CMK (cell line): ENCODE data around the gene MED26.
"Not testable (repeated sequence)": the region's sequence is repeated elsewhere in the genome, so short reads cannot be mapped to it uniquely, and the experiment has no call there.

Experiments
- DNase-seq: peaks from one replicate; pipeline ENCODE4 v3.0.0-alpha.2; 2010; ENCODE audit warnings: low read depth

The MED26 gene

DNA sequence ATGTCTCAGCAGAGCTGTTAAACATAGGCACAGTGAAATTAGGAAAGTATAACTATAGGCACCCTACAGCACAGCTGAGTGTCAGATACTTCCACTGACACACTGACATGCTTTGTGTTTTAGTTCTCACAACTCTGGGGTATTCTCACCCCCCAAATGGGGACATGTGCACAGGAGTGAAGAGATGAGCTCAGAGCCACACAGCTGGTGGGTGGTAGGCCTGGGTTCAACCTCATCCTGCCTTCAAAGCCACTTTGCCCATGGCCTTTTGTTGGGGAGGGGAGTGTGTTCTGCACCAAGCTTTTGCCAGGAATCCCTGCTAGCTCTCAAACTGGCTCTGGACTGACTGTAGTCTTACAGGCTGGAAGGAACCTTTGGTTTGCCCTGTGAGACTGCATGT lies 54.1 kb downstream of the MED26 start:
- DNase-seq = no peak

DNA sequence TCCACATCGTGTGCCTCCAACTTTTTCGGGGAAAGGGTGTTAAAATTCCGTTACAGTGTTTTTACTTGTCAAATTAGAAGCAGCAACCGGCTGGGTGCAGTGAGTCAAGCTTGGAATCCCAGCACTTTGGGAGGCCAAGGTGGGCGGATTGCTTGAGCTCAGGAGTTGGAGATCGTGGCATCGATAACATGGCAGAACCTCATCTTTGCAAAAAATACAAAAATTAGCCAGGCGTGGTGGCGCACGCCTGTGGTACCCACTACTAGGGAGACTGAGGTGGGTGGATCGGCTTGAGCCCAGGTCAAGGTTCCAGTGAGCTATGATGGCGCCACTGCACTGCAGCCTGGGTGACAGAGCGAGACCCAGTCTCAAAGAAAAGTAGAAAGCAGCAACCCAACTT lies 54.7 kb downstream of the MED26 start:
- no peak for DNase-seq

DNA sequence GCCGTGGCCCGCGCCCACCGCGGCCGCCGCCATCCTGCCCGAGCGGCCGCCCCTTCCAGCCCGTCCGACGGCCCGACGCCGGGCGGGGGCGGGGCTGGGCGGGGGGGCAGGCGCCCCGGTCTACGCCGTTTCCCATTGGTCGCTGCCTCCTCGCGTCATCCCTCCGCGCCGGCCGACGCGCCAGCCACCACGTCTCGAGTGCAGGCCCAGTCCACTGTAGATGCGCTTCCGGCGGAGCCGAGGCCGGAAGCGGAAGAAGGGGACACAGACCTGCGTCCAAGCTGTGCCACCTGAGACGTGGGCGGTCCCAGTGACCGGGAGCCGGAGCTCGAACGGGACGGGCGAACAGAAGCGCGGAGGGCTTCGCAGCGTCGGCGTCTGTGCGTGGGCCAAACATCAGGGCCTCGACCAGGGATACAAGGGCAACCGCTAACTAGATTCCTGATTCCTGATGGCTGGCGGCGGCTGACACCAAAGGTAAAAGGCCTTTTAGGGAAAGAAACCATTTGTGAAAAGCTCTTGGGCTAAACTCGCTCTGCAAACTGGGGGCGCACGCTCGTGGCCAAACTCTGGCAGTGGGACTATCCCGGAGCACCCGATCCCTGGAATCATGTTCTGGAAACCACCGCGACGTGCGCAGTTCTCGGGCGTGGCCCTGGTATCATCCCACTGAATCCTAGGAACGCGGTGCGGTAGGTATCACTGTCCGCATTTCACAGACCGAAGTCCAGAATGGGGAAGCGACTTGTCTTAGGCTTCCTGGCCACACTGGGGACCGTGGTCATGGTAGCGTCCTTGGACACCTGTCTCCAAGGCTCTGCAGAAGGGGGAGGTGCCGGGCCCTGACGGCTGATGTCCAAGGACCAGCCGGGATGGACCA lies 55.4 kb downstream of the MED26 start, which contains the start of gene SLC35E1:
TSS of gene SLC35E1 (minus strand) at position 84 of the 880 bp plus-strand sequence. CDS start at position 33, 51 bp downstream.
- DNase-seq = peak; percentile 92

DNA sequence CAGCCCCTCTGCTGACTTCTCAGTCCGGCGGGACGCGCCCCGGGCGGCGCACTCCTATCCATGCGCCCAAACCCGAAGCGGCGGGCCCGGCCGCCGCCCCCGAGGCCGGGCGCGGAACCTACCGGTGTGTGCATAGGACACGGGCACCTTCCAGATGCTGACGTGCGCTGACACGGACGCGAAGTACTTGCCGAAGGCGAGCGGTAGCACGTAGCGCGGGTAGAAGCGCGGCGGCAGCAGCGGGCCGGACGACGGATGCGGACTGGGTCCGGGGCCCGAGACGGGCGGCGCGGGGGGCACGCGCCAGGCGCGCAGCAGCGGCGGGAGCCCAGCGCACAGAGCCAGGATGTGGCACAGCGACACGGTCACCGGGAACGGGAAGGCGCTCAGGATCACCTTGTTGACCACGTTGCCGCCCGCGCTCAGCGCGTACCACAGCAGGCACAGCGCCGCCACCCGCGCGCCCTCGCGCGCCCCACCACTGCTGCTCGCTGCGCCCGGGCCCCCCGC lies 56.1 kb downstream of the MED26 start:
- DNase-seq = no peak

DNA sequence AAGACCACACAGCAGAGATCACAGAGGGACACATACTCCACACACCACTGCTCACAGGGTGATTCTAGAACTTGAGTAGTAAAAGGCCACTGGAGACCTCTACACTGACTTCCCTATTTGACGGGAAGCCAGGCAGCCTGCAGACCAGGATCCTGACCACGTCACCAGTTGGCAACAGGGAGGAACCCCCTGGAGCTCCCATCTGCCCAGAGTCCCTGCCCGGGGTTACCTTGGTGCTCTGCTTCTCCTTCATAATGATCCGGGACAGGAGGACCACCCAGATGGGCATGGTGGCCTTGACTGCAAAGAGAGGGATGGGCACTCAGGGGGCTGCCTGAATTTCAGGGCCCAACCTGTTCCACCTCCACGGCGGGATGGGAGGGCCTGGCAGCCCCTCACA lies 56.7 kb downstream of the MED26 start:
- DNase-seq = no peak

DNA sequence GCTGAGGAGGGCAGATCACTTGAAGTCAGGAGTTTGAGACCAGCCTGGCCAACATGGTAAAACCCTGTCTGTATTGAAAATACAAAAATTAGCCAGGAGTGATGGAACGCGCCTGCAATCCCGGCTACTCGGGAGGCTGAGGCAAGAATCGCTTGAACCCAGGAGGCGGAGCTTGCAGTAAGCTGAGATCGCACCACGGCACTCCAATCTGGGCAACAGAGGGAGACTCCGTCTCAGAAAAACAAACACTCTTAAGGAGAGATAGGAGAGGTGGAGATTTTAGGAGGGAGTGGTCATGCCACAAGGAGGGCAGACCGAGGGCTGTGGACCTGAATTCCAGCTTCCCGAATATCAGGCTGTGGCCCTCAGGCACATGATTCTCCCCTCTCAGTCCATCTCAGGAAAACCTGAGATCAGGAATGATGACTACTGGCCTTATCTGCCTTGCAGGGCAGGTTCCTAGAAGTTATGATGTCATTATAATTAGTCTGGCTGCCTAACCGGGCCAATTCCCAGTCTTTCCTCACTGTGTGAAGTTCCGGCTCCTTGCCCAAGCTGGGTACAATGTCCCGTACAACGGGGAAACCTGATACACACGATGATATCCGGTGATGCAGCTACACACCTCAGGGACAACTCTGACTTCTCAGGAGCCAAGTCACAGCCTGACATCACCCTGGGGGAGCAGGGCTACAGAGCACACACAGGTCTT lies 58.2 kb downstream of the MED26 start:
- no peak for DNase-seq

DNA sequence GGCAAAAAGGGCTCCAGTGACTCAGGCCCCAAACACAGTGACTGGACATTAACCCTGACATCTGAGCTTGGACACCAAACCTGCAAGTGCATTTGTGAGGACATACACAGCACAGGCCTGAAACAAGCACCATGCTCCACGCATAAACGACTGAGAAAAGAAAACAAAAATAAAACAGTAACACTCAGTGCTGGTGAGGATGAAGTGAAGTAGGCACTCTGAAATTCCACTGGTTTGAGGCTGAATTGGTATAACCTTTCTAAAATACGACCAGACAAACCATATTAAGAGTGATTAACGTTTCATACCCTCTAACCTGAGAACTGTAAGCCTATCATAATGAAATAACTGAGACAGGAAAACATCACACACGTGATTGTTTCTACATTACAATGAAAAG lies 61.3 kb downstream of the MED26 start:
- no peak for DNase-seq

DNA sequence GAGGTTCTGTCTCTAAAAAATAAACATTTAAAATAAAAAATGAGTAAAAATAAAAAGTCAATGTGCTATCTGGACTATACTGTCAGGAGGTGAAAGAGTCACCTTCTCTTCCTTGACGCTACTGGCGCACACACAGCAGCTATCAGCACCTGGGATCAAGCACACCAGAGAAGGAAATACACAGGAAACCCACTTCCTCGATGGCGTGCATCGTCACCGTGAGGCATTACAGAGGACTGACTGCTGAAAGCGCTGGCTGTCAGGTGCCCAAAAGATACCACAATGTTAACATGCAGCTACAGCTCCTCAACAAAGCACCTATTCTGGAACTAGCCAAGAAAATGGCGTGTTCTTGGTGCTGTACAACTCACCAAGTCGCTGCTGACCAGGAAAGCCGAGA lies 61.8 kb downstream of the MED26 start:
- no peak for DNase-seq

DNA sequence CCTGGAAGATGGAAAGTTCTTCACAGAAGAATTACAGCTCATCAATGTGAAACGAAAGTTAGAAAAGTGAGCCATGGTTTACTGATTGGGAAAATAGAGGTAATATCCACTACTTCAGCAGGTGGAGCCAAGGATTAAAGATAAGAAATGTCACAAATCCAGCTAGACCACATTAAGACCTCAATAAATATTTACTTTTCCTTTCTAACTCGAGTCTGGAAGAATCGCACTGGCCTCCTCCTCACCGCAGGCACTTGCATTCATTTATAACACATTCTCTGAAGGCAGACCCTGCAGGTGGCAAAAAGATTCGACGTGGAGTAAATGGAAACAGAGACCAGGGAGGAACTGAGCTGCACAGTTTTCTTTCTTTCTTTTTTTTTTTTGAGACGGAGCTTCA lies 63.2 kb downstream of the MED26 start:
- no peak for DNase-seq

DNA sequence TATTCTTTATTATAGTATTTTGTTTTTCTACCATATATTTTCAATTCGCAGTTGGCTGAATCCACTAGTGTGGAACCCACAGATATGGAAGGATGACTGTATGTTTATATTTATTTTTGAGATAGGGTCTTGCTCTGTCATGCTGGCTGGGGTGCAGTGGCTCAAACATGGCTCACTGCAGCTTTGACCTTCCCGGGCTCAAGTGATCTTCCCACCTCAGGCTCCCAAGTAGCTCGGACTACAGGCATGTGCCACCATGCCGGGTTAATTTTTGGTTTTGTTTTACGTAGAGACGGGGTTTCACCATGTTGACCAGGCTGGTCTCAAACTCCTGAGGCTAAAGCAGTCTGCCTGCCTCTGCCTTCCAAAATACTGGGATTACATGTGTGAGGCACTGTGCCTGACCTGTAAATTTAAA lies 65.4 kb downstream of the MED26 start:
- no peak for DNase-seq

DNA sequence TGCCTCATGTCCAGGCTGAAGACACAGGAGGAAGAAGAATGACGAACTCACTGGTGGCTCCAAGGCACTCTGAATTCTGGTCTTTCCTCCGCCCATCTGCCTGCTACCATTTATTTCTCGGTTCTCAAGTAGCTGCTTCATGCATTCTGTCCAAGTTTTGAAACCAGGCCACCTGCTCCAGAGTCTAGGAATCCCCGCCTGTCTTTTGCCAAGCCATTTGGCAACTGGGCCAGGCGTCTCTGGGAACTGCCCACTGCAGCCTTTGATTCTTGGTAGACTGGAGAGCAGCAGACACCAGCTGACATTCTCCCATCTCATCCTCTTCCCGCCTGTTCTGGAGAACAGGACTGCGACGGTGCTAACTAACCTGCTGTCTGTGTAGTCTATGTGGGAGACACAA lies 66.6 kb downstream of the MED26 start:
- DNase-seq = no peak

DNA sequence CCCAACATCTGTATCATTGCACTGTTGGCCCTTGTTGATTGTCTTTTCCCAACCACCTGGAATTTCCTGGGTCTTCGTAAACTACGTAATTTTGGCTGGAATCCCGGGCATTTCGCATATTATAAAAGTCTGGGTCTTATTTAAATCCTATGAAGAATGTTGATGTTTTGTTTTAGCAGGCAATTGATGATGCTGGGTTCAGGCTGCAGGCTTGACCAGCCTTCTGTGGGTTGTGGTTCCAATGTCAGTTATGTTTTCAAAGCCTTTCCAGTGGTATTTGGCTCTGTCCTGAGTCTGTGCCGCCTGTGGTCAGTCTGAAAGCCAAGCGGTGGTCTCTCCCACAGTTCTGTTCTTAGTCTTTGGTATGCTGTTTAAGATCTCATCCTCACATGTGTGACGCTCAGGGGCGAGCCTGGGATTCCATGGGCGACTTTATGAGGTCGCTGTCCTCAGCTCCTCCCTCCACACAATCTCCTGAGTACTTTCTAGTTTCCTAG lies 68.2 kb downstream of the MED26 start:
- DNase-seq = no peak

DNA sequence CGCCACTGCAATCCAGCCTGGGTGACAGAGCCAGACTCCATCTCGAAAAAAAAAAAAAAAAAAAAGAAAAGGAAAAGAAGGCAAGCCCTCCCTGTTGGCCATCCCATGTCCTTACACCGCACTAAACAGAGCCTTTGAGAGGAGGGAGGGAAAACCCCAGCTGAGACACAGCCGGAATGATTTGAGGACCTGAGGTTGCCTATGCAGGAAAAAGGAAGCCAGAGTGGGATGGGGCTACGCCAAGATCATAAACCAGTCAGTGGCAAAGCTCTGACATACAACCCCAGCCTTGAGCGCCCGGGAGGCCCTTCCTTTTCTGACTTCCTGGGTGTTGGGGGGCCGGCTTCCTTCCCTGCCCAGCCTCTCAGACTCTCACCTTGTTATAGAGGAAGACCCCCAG lies 73.2 kb downstream of the MED26 start:
- no peak for DNase-seq

DNA sequence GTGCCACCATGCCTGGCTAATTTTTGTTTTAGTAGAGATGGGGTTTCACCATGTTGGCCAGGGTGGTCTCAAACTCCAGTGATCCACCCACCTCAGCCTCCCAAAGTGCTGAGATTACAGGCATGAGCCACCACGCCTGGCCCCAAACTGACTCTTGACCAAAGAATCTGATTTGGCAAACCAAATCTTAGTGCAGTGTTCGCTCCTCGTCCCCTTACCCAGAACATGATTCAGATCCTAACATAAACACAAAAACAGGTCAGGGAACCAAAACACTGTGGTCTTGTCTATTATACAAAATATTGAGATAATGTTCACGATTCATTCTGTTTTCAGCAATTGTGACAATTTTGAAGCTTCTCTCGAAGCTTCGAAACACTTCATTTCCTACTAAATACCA lies 76.1 kb downstream of the MED26 start:
- DNase-seq = not testable (repeated sequence)

DNA sequence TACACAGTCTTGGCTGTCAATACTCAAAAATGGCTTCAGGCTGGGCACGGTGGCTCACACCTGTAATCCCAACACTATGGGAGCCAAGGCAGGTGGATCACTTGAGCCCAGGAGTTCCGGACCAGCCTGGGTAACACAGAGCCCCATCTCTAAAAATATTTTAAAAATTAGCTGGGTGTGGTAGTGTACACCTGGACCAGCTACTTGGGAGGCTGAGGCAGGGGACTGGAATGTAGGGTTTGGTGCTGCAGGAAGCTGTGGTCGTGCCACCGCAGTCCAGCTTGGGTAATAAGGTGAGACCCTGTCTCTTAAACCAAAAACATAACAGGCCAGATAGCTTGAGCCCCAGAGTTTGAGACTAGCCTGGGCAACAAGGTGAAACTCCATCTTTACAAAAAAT lies 79.0 kb downstream of the MED26 start:
- no peak for DNase-seq

DNA sequence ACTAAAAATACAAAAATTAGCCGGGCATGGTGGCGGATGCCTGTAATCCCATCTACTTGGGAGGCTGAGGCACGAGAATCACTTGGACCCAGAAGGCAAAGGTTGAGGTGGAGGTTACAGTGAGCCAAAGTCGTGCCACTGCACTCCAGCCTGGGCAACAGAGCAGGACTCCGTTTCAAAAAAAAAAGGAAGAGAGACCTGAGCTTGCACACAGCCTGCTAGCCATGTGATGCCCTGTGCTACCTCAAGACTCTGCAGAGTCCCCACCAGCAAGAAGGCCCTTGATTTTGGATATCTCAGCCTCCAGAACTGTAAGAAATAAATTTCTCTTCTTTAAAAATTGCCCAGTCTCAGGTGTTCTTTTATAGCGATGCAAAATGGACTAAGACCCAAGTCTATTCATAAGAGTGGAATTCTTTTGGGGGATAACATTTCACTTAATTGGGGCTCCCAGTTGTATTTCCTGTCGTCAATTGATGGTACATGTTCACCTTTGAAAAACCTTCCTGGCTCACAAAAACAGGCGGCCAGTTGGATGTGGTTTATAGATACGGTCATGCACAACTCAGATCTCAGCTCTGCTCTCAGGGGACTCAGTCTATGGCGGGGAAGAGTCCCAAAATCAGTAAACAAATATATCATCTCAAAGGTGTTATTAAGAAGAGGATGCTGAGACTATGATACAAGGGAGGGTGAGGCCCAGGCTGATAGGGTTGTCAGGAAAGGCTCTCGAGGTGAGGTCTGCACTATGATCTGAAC lies 83.4 kb downstream of the MED26 start:
- no peak for DNase-seq

DNA sequence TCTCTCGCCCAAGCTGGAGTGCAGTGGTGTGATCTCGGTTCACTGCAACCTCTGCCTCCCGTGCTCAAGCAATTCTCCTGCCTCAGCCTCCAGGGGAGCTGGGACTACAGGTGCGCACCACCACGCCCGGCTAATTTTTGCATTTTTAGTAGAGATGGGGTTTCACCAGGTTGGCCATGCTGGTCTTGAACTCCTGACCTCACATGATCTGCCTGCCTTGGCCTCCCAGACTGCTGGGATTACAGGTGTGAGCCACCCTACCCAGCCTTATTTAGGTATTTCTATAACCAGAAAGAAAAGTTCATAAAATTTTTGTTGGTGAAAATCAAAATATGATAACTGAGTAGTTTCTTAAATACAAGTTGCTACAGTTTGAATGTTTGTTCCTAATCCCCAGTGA lies 84.3 kb downstream of the MED26 start:
- not testable (repeated sequence) for DNase-seq

DNA sequence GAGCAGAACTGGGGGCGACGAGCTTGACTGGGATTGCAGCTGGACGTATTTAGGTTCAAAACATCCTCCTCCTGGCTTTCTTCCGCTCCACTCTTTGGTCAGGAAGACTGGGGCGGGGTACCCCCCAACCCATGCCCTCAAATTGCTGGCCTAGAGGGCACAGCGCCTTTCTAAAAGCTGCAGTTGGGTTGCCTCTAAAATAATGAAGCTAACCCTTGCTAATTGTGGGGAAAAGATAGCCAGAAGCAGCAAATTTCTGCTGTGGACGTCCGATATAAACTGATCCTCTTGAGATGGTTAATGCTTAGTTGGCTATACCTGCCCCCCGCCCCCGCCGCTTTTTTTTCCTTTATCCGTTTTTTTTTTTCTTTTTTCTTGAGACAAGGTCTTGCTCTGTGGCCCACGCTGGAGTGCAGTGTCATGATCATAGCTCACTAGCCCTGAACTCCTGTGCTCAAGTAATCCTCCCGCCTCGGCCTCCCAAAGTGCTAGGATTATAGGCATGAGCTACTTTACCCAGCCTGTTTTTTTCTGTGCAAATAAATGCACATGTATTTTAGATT lies 85.0 kb downstream of the MED26 start:
- no peak for DNase-seq

DNA sequence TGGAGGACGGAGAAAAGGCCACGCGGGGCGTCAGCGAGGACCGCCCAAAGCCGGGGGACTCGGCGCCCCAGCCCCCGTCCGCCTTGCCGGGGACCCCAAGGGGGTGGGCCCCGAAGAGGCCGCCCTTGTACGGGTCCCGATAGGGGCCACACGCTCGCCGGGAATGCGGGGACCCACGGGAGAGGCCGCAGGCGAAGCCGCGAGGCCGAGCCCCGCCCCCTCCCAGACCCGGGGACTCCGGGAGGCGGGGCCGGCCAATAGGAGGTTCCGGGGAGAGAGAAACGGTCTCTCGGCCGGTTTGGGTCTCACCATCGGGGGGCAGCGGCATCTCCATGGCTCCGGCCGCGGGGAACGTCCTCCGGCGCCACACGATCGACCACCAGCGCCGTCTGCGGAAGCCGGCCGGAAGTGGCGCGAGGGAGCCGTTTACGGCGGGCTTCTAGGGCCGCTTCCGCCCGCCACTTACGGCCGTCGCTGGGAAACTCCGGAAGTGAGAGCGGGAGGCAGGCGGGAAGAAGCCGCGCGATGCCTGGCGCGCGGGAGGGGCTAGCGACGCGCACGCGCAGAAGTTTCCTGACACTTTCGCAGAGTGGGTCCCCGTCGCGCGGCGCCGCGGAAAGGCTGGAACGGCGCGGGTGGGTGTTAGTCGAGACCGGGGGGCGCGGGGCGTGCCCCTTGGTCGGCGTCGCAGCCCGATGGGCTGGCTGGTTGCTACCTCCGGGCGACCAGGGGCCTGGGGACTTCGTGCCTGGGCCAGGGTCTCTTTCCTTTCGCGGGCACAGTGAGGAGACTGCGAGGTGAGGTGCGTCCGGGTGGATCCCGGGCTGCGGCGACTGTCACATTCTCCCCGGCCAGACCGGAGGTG lies 85.7 kb downstream of the MED26 start, which contains the start of gene CHERP:
TSS of gene CHERP (minus strand) at position 393 of the 865 bp plus-strand sequence. CDS start at position 334, 59 bp downstream.
- DNase-seq = peak; percentile 87

DNA sequence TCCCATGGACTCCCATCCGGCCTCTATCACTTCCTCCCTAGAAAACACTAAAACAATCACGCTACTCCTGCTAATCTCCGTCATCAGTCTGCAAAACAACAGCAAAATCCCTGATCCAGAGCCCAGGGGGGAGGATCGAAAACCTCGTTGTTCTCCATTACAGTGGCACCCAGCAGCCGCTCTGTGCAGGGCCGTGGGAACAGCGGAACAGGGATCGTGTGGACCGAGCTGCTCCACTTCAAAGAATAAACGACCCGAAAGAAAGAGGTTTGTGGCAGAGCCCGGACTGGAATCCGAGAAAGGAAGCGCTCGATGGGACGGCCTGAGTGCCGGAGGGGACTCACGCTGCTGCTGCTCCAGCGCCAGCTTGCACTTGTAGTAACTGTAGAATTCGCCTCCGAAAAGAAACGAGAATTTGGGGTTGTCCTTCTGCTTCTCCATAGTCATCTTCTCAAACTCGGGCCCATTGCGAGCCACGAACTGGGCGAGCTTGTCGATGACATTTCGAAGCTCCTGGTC lies 86.4 kb downstream of the MED26 start:
- DNase-seq = no peak
